ENCODE data around the gene NPW.
A peak's percentile ranks its signal among the peaks of the same experiment; 100 is the strongest.

The NPW gene

DNA sequence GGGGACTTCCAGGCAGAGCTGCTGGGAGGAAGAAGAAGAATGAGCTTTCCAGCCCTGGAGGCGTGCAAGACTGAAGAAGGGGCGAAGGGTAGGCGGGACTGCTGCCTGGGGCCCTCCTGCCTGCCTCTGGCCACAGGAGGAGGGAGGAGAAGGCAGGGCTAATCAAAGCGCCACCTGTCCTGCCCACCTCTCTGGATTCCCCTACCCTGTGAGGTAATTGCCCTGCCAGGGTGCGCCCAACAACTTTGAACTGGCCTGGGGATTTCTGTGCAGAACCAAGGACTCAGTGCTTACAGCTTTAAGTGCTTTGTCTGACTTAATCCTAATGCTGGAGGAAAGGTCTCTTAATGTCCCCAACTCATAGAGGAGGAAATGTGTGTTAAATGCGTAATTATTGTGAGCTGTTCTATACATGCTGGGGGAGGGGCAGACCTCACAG lies 38.2 kb upstream of the NPW start, which contains the start of gene NOXO1:
NOXO1 (minus strand) TSS at position 72 of the 439 bp plus-strand sequence. CDS start 290 bp downstream, outside the sequence.
- H3K4me3 Mint-ChIP-seq: peak within 1 kb of the TSS in 1 of 2 donors; percentile 6
- H3K27me3 Mint-ChIP-seq: peaks cover 46% of the 10 kb centered on the region
- no peak within 1 kb of the TSS for H3K27ac Mint-ChIP-seq
- peaks cover 52% of the 10 kb centered on the region for H3K4me1 Mint-ChIP-seq
- ATAC-seq: peak; percentile 32
- DNase-seq: peak in 1 of 2 donors; percentile 44
- H3K9me3 Mint-ChIP-seq: no peaks in the 10 kb centered on the region

- Mint-ChIP-seq H3K4me3 (no peak overlapping the region), H3K9me3 (no peaks in the 10 kb centered on the region), H3K27ac (no peak overlapping the region), H3K27me3 (peaks cover 46% of the 10 kb centered on the region), H3K4me1 (peaks cover 53% of the 10 kb centered on the region)
- ATAC-seq (no peak), DNase-seq (no peak)
Measured at GRCh38 chr16:1982013-1982433, 37.6 kb upstream of the NPW start.

DNA sequence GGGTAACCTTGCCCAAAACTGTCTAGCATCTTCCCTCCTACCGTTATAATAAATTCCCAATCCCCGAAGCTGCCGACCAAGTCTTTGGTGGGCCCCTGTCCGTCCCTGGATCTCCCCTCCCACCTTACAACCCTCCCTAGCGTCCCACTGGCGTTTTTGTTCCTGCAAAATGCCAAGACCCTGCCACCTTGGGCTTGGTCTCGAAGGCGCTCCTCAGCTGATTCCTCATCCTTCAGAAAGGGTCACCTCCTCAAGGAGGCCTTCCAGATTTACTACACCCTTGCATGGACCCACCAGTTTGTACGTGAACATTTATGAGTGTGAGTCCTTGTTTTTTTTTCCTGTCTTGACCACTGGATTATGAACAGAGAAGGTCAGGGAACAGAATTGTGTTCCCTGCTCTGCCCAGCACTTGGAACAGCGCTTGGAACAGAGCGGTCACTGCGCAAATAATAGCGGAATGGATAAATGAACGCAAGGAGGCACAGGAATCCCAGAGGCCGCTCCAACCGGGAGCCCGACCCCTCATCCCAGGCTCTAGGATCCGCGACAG lies 36.5 kb upstream of the NPW start:
- Mint-ChIP-seq H3K4me3 (peak overlapping the region; percentile 79 to 87), H3K9me3 (no peaks in the 10 kb centered on the region), H3K4me1 (peaks cover 53% of the 10 kb centered on the region), H3K27me3 (peaks cover 49% of the 10 kb centered on the region), H3K27ac (no peak overlapping the region)
- ATAC-seq: no peak
- no peak for DNase-seq

DNA sequence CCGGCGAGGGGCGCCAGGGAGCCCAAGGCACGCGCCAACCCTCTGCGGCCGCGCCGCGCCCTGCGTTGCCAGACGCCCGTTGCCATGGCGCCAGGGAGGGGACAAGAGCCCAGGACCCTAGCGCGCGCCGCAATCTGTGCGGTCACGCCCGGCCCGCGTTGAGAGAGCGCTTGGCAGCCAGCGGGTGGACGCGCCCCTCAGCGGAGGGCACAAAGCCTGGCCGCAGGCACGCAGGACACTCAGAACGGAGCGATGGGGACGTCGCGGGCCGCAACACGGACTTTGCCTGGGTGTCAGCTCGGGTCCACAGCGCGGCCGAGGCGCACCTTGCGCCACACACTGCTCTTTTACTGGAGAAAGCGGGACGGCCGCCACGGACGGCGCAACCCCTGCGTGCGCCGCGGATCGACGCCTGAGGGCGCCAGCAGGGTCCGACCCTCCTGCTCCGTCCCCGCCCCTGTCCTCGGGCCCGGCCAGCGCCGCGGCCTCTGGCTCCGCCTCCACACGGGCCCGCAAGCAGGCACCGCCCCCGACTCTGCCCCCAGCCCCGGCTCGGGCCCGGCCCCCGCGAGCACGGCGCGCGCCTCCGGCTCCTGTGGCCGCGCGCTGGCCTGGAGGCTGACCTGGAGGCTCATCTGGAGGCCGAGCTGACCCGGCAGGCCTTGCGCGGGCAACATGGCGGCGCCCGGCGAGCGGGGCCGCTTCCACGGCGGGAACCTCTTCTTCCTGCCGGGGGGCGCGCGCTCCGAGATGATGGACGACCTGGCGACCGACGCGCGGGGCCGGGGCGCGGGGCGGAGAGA lies 35.8 kb upstream of the NPW start, which contains the start of gene GFER:
GFER (plus strand) TSS at position 650 of the 803 bp plus-strand sequence; CDS start at position 676, 26 bp downstream.
- H3K27ac Mint-ChIP-seq: peak within 1 kb of the TSS; percentile 57 to 71
- peaks cover 56% of the 10 kb centered on the region for H3K27me3 Mint-ChIP-seq
- no peaks in the 10 kb centered on the region for H3K9me3 Mint-ChIP-seq
- peaks cover 53% of the 10 kb centered on the region for H3K4me1 Mint-ChIP-seq
- ATAC-seq (peak; percentile 84), DNase-seq (peak; percentile 82 to 84)
- H3K4me3 Mint-ChIP-seq: peak within 1 kb of the TSS; percentile 79 to 87

- peak overlapping the region; percentile 79 to 87 for H3K4me3 Mint-ChIP-seq
- H3K27ac Mint-ChIP-seq: peak overlapping the region in 1 of 2 donors; percentile 57
- peaks cover 61% of the 10 kb centered on the region for H3K4me1 Mint-ChIP-seq
- DNase-seq (no peak), ATAC-seq (peak; percentile 32)
- no peaks in the 10 kb centered on the region for H3K9me3 Mint-ChIP-seq
- peaks cover 62% of the 10 kb centered on the region for H3K27me3 Mint-ChIP-seq
Measured at GRCh38 chr16:1984347-1985225, 35.0 kb upstream of the NPW start.

DNA sequence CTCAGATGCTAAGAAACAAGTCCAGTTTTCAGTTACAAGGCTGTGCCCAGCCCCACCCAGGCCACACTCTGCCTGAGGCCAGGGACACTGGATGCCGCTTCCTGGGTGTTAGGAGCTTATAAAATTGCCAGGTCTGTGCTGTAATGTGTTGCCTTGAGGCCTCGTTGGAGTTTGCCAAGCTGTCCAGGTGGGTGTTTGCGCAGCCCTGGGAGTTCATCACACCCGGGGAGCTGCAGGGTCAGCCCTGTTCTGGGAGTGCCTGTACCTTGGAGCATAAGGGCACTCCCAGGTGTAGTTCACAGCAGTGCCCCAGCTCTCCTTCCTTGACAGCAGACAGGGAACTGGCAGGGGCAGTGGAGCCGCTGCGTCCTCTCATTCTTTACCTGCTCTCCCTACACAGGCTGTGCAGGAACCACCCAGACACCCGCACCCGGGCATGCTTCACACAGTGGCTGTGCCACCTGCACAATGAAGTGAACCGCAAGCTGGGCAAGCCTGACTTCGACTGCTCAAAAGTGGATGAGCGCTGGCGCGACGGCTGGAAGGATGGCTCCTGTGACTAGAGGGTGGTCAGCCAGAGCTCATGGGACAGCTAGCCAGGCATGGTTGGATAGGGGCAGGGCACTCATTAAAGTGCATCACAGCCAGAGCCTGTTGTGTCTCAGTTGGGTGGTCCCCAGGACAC lies 34.0 kb upstream of the NPW start:
- no peaks in the 10 kb centered on the region for H3K9me3 Mint-ChIP-seq

DNA sequence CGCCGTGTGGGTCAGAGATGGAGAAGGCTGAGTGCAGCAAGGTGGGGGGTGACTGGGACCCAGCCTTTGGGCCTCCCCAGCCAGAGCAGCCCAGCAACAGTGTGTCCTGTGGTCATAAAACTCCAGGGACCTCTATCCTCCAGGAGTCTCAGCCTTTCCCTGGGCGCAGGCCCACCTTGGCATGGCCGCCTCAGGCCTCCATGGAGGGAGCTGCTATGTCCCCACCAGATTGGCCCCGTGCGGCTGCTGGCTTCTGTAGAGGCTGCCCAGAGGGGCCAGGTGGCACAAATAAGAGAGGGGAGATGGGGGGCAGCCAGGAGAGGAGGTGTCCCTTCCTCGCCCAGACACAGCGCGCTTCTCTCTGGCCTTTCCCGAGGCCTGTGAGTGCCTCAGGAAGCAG lies 32.4 kb upstream of the NPW start:
- H3K4me3 Mint-ChIP-seq: no peak overlapping the region

More for the DNA sequence above, 34.0 kb upstream of the NPW start:
- no peak overlapping the region for H3K27ac Mint-ChIP-seq
- peaks cover 56% of the 10 kb centered on the region for H3K4me1 Mint-ChIP-seq
- DNase-seq (no peak), ATAC-seq (no peak)
- H3K4me3 Mint-ChIP-seq: peak overlapping the region; percentile 79 to 87
- peaks cover 58% of the 10 kb centered on the region for H3K27me3 Mint-ChIP-seq

DNA sequence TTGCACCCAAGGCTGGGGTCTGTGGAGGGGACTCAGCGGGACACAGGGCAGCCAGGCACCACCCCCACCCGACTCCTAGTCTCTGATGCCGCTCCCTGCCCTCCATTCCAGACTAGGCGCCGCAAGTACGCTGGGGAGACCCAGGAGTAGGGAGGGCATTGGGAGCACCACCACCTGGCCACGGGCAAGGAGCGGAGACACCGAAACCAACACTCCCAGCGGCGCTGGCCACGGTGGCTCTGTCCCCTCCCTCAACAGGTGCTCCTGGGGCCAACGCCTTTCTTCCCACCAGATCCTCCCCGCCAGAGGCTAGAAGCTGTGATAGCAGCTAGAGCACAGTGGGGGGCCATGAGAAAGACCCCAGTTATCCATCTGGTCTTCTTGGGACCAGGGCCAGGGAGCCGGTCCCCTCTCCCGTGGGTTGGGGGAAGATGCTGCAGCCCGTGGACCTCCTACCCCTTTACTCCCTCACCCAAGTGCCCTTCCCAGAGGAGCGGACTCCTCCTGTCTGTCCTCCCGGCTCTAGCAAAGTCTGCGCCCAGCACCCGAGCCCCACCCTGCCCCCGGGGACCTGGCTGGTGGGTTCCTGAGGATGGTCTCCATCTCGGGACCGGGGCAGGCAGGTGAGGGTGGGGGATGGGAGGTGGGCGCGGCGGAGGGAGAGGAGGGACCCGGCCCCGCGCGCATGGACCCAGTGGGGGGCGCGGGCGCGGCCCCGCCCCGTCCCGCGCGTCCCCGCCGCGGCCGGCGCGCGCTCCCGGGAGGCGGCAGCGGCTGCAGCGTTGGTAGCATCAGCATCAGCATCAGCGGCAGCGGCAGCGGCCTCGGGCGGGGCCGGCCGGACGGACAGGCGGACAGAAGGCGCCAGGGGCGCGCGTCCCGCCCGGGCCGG lies 30.1 kb upstream of the NPW start, which contains the start of gene SYNGR3:
SYNGR3 (plus strand) TSS at position 762 of the 892 bp plus-strand sequence. CDS start 133 bp downstream, outside the sequence.
- Mint-ChIP-seq H3K27me3 (peaks cover 27% of the 10 kb centered on the region), H3K4me1 (peaks cover 51% of the 10 kb centered on the region), H3K27ac (peak within 1 kb of the TSS in 1 of 2 donors; percentile 62), H3K4me3 (peak within 1 kb of the TSS; percentile 83 to 89), H3K9me3 (no peaks in the 10 kb centered on the region)
- DNase-seq: no peak
- ATAC-seq: no peak

More for the DNA sequence above, 32.4 kb upstream of the NPW start:
- Mint-ChIP-seq H3K4me1 (peaks cover 52% of the 10 kb centered on the region), H3K27me3 (peaks cover 44% of the 10 kb centered on the region), H3K9me3 (no peaks in the 10 kb centered on the region), H3K27ac (no peak overlapping the region)
- no peak for ATAC-seq
- no peak for DNase-seq

DNA sequence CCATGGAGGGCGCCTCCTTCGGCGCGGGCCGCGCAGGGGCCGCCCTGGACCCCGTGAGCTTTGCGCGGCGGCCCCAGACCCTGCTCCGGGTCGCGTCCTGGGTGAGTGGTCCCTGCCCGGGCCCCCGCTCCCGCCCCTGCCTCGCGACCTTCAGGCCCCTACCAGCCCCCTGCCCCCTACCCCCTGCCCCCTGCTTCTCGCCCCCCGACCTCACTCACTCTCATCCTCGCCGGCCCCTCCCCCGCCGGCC lies 29.6 kb upstream of the NPW start:
- peaks cover 27% of the 10 kb centered on the region for H3K27me3 Mint-ChIP-seq

GRCh38 chr16:1990351-1991134 lies 29.0 kb upstream of the NPW start:
- Mint-ChIP-seq H3K27ac (peak overlapping the region; percentile 54 to 76), H3K9me3 (no peaks in the 10 kb centered on the region), H3K27me3 (peaks cover 27% of the 10 kb centered on the region), H3K4me1 (peaks cover 40% of the 10 kb centered on the region), H3K4me3 (peak overlapping the region; percentile 83 to 89)
- ATAC-seq (peak; percentile 18), DNase-seq (peak; percentile 43 to 50)

More for the DNA sequence above, 29.6 kb upstream of the NPW start:
- Mint-ChIP-seq H3K27ac (no peak overlapping the region), H3K4me1 (peaks cover 45% of the 10 kb centered on the region), H3K4me3 (peak overlapping the region; percentile 83 to 89), H3K9me3 (no peaks in the 10 kb centered on the region)
- ATAC-seq (no peak), DNase-seq (no peak)

DNA sequence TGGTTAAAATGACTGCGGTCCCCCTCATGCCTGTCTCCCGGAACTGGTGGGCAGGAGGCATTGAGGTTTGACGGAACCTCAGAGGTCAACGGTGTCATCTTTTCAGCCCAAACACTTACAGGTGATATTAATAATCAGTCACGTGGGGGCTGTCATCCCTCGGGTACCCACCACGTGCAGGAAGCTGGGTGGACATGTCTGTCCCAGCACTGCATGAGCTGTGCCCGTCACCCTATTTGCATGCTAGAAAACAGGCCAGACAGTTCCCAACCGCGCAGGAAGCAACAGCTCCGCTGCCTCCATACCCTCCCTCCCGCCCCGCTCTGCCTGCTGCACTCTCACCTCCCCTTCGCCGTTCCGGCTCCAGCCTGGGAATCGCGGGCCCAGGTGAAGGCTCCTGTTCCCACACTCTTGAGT lies 28.4 kb upstream of the NPW start:
- DNase-seq (peak; percentile 59 to 79), ATAC-seq (peak; percentile 69)
- Mint-ChIP-seq H3K9me3 (no peaks in the 10 kb centered on the region), H3K27me3 (peaks cover 27% of the 10 kb centered on the region), H3K4me3 (peak overlapping the region; percentile 83 to 89), H3K4me1 (peaks cover 37% of the 10 kb centered on the region), H3K27ac (peak overlapping the region; percentile 54 to 76)

DNA sequence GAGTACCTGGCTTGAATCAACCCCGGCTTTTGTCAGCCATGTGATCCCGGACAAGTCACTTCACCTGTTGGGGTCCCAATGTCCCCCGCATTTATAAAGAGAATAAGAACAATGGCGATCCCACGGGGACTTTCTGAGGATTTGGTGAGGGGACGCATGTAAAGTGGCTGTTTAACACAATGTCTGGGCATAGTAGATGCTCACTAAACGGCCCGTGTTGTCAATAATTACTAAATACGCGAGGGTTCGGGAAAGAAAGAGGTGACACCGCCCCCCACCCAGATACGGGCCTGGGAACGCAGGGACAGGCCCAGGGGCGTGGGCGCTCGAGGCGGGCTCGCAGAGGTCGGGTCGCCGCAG lies 28.0 kb upstream of the NPW start:
- Mint-ChIP-seq H3K27me3 (peaks cover 27% of the 10 kb centered on the region), H3K9me3 (no peaks in the 10 kb centered on the region), H3K4me1 (peaks cover 37% of the 10 kb centered on the region), H3K27ac (peak overlapping the region in 1 of 2 donors; percentile 54), H3K4me3 (peak overlapping the region; percentile 83 to 89)
- DNase-seq: no peak
- no peak for ATAC-seq

- DNase-seq (peak; percentile 94 to 95), ATAC-seq (peak; percentile 72)
- Mint-ChIP-seq H3K4me1 (peaks cover 43% of the 10 kb centered on the region), H3K27me3 (peaks cover 27% of the 10 kb centered on the region), H3K4me3 (peak overlapping the region; percentile 83 to 89), H3K9me3 (no peaks in the 10 kb centered on the region), H3K27ac (no peak overlapping the region)
Measured at GRCh38 chr16:1991948-1992703, 27.5 kb upstream of the NPW start.

All from stimulated activated naive CD8-positive, alpha-beta T cell treated with anti-CD3 and anti-CD28 coated beads, Interleukin-15, amount 100 ng/mL, for 72 hours (primary cell).